CD4-positive, alpha-beta T cell treated with Interleukin-15 for 4 hours (primary cell): Measurements from ENCODE around the gene SLC1A4.
"Not testable (repeated sequence)": the region's sequence is repeated elsewhere in the genome, so short reads cannot be mapped to it uniquely, and the experiment has no call there.

Experiments
- DNase-seq: peaks from one replicate; pipeline ENCODE4 v3.0.0-alpha.2; 2020; ENCODE audit warnings: low spot score

Gene SLC1A4

GRCh38 chr2:64989126-64989981, at the start of gene SLC1A4:
TSS of gene SLC1A4 (plus strand) at chr2:64989399. CDS start at chr2:64989644, 245 bp downstream.
- peak; percentile 81 for DNase-seq

DNA sequence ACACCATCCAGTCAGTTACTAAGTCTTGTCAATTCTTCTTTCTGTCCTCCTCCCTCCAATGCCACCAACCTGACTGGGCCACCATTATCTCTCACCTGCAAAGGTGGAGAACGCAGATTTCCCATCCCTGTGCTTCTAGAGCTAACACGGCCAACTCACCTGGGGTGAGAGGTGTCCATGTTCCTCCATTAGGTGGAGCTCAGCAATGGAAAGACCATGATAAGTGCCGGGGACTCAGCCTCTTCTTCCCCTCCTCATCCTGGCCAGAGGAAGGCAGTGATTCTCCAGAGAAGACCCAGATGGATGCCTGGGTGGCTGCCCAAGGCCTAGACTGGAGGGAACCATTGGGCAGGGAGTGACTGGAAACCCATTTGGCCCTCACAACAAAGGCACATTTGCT, 48.1 kb upstream of the SLC1A4 start:
- no peak for DNase-seq

GRCh38 chr2:64941801-64942200, 47.4 kb upstream of the SLC1A4 start:
- DNase-seq: no peak

GRCh38 chr2:64942693-64943092, 46.5 kb upstream of the SLC1A4 start:
- DNase-seq: no peak

GRCh38 chr2:64943387-64944150, 45.6 kb upstream of the SLC1A4 start:
- no peak for DNase-seq

DNA sequence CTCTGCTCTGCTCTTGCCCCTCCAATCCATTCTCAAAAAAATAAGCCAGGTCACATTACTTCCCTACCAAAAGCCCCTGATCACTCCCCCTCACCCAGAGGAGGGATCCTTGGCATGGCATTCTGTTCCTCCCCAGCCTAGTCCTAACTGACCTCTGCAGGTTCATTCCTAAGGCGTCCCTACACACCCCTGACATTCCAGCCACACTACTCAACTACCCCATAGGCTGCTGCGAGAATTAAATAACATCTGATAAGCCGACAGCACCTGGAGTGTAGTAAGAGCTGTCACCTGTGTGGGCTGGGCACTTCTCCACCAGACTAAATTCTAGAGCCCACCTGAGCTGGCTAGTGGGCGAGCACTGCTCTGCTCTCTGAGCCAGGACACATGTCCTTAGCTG, 44.7 kb upstream of the SLC1A4 start:
- DNase-seq: no peak

DNA sequence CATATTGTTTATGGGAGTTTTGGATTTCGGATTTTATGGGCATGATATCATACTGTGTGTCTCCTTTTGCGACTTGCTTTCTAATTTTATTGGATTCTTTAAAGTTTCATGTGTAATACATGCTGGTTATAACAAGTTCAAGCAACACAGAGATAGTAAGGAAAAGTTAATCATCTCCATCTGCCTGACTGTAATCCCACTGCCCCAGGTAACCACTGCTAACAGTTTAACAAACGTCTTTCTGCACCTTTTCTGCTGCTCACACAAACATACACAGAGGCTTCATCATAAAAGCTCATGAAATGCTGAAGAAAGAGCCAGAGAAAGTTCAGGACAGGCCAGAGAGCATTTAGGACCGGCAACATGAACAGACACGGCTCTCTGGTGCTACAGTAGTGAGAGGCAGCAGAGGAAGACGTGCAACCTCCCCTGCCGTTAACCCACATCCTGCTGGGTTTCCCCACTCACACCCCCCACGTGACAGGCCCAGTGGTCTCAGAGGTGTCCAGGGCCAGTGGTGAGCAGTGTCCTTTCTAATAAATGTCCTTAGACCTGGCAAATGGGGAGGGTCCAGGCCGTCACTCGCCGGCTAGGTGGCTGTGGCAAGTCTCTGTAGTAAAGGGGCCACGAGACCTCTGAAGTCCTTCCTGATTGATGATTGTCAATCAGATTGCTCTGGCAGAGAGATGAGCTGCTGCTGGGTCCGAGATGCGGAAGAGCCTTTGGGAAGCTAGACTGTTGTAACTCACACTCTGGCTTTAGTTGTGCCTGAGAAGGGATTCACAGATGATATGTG, 43.0 kb upstream of the SLC1A4 start:
- peak; percentile 53 for DNase-seq

DNA sequence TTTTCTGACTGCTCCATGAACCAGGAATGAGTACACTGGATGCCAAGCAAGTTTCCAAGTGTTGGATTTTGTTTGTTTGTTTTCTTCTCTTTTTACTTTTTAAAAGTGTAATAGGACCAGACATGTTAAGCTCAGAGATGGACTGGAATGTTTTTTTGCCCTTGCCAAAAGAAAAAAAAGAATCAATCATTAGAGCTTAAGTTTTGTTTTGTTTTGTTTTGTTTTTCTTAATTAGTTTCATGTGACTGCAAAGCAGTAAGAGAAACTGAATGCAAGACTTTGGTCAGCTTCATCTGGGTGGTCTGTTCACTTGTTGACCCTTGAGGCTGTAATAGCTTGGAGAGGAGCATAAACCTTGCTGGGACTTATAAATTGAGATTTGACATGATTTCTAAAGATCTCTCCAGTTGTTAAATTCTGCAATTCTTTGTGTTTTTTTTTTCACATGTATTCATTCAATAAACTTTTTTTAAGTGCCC, 42.4 kb upstream of the SLC1A4 start:
- DNase-seq: no peak

DNA sequence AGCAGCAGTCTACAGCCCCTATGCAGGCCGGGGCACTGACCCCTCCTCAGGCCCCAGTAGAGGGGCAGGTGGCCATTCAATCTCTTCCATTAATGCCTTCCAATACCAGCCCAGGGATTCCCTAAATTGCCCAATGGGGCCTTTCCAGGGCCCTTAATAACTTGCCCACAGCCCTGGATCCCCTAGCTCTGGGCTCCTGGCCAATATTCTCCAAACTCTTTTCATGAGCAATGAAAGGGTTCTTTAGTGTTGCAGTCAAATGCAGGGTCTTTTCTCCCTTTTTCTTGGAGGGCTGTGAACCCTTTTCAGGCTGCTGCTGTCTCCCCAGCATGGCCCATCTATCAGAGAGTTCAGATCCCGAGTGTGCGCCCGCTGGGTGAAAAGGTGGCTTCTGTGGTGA, 41.3 kb upstream of the SLC1A4 start:
- DNase-seq: no peak

GRCh38 chr2:64950226-64951160, 38.7 kb upstream of the SLC1A4 start:
- no peak for DNase-seq

DNA sequence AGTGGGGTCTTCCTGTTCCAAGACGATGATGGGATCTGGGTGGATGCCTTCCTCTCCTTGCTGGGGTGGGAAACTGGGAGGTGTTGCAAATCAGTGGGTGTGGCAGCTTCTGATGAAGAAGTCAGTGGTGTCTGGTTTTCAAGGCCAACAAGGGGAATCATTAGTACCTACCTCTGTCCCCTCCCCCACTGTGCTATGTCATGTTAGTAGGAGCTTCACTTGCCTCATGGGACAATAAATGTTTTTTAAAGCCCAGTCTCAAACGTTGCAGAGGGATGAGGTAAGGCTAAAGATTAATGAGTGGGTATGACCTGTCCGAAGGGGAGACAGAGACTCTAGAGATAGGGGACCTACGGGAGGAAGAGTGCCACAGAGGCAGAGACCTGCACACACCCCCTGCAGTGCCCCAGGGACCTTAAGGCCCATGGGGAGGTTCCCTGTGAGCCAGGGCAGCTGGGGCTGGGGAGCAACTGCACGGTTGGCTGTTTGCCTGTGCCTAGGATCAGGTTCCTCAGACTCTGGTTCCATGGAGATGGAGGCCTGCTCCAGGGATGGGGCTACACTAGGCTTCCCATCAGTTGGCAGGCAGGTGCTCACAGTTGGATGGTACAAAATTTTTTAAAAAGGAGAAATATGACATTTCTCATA, 37.8 kb upstream of the SLC1A4 start:
- DNase-seq: no peak

DNA sequence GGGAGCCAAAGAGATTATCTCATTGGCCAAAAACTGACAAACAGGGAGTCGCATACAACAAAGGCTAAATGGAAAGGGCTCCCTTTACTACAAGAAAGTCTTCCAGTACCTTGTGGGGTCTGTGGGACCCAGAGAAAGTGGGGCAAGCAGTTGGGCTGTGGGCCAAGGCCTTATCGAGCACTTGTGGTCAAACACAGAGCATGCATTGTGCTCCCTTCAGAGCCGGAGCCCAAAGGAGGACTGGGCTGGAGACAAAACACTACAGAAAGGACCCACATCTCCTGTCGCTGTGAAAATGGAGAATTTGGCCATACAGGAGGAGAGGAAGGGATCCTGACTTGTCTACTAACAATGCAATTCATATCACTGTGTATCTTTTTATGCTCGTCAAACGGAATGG, 37.1 kb upstream of the SLC1A4 start:
- no peak for DNase-seq

DNA sequence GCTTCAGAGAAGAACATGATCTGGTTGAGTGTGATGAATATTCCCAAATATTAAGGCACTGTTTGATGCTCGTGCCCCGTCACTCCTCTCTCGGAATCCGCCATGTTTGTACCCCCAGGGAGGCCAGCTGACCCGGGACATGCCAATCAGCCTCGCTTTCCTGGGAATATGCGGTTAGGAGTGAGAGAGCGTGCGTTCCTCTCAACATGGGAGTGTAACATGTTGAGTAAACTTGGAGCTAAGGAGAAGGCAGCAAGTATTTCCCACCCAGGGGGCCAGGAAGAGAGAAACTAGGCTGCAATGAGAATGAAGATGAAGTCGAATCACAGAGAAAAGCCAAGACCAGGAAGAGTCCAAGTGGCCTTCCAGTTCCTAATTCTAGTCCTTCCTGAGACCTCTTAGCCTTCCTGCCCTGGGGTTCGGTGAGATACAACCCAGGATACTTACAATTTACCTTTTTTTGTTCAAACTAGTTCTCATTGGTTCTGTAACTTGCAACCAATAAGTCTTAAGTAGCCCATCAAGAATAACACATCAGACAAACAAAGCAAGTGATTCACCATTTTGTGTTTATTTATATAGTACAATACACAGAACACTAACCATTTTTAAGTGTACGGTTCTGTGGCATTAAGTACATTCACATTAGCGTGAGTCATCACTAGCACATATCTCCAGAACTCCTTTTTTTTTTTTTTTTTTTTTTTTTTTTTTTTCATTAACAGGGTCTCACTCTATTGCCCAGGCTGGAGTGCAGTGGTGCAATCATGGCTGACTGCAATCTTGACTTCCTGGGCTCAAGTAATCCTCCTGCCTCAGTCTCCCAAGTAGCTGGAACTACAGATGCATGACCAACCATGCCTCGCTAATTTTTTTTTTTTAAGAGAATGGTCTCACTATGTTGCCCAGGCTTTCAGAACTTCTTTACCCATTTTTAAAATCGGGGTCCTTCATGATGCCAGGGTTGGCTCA, 36.4 kb upstream of the SLC1A4 start:
- DNase-seq: no peak

GRCh38 chr2:64955467-64955866, 33.7 kb upstream of the SLC1A4 start:
- DNase-seq: no peak

GRCh38 chr2:64957109-64957903, 31.9 kb upstream of the SLC1A4 start:
- no peak for DNase-seq

GRCh38 chr2:64958556-64958955, 30.6 kb upstream of the SLC1A4 start:
- DNase-seq: no peak

- DNase-seq: no peak
Observed at GRCh38 chr2:64960819-64961218, 28.4 kb upstream of the SLC1A4 start.

DNA sequence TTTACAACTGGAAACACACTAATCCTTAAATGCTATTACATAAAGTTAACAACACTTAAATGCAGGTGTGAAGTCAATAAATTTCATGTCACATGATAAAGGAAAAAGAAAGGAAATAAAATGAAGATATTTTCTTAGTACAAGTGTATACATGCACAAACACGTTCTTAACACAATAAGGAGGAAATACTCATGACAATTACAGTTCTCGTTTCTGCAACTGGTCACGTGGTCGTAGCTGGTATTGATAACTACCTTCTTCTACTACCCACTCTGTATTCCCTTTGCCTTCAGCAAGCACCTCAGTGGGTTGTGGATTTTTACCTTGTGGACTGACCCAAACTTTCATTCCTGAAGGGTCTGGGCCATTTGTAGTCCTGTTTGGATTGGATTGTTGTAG, 26.1 kb upstream of the SLC1A4 start:
- DNase-seq: not testable (repeated sequence)

- no peak for DNase-seq
Observed at GRCh38 chr2:64963719-64964118, 25.5 kb upstream of the SLC1A4 start.
